Common myeloid progenitor, CD34-positive (primary cell): ENCODE data around the gene BCAS1.

ENCODE experiments used
- CTCF ChIA-PET: fragments of 350-600 bp; sonication (Branson Sonifier 250); formaldehyde crosslinking; loops from one replicate; lab custom pipeline; 2021; ENCODE audit warnings: antibody characterized with exemption; lab: Charles Lee
- POLR2A ChIA-PET: fragments of 350-600 bp; sonication (Branson Sonifier 250); formaldehyde crosslinking; loops from one replicate; lab custom pipeline; 2021; ENCODE audit warnings: antibody characterized with exemption; lab: Charles Lee
- DNase-seq, 3 donors: peaks; one replicate each; pipeline versions ENCODE4 v3.0.0 to v3.0.0-alpha.2; 2013
- H3K27ac ChIP-seq, 2 experiments: 1 replicate in 1 of 2; 2 replicates in 1 of 2; pipeline ENCODE4 v1.7.0; 2013; ENCODE audit warnings: inconsistent platforms in 2 of 2, low read length in 2 of 2, mild to moderate bottlenecking in 2 of 2, low read depth in 1 of 2, moderate library complexity in 1 of 2; ENCODE audit not compliant: severe bottlenecking in 2 of 2, insufficient read depth in 1 of 2, poor library complexity in 1 of 2
- H3K27me3 ChIP-seq, 5 experiments: replicated peaks in 2 of 5; 1 replicate in 3 of 5; 2 replicates in 2 of 5; pipeline versions ENCODE4 v1.6.1 to v1.7.0; 2013; ENCODE audit warnings: low read length in 4 of 5, mild to moderate bottlenecking in 2 of 5, moderate library complexity in 2 of 5, inconsistent platforms in 1 of 5; ENCODE audit not compliant: insufficient read depth in 5 of 5, control insufficient read depth in 4 of 5
- H3K36me3 ChIP-seq, 4 experiments: 1 replicate in 2 of 4; 2 replicates in 2 of 4; pipeline versions ENCODE4 v1.6.1 to v1.7.0; 2013; ENCODE audit warnings: low read length in 3 of 4, control low read depth in 1 of 4, mild to moderate bottlenecking in 1 of 4; ENCODE audit not compliant: control insufficient read depth in 4 of 4, insufficient read depth in 4 of 4
- H3K4me1 ChIP-seq, 4 experiments: 1 replicate in 3 of 4; 2 replicates in 1 of 4; pipeline versions ENCODE4 v1.6.1 to v1.7.1; 2013; ENCODE audit warnings: low read length in 3 of 4, mild to moderate bottlenecking in 3 of 4, control low read depth in 1 of 4, inconsistent platforms in 1 of 4, moderate library complexity in 1 of 4; ENCODE audit not compliant: control insufficient read depth in 4 of 4, insufficient read depth in 4 of 4; ENCODE audit errors: control extremely low read depth in 1 of 4
- H3K4me3 ChIP-seq, 7 experiments: 1 replicate in 4 of 7; 2 replicates in 3 of 7; pipeline versions ENCODE4 v1.5.1 to v1.7.0; 2013; ENCODE audit warnings: mild to moderate bottlenecking in 7 of 7, low read length in 6 of 7, moderate library complexity in 6 of 7, inconsistent platforms in 2 of 7, low read depth in 2 of 7, control low read depth in 1 of 7; ENCODE audit not compliant: insufficient read depth in 4 of 7, control insufficient read depth in 1 of 7; ENCODE audit errors: extremely low read depth in 1 of 7
- H3K9me3 ChIP-seq, 5 experiments: 1 replicate in 4 of 5; 2 replicates in 1 of 5; pipeline versions ENCODE4 v1.6.1 to v1.7.1; 2013; ENCODE audit warnings: low read length in 4 of 5, mild to moderate bottlenecking in 2 of 5, inconsistent platforms in 1 of 5, low read depth in 1 of 5, moderate library complexity in 1 of 5; ENCODE audit not compliant: control insufficient read depth in 4 of 5, insufficient read depth in 2 of 5; ENCODE audit errors: control extremely low read depth in 1 of 5
- WGBS: methylation state at CpG from one replicate; pipeline ENCODE4 v1.1.5; 2013; ENCODE audit not compliant: insufficient coverage; 5-methylcytosine and 5-hydroxymethylcytosine counted together

BCAS1 gene

DNA sequence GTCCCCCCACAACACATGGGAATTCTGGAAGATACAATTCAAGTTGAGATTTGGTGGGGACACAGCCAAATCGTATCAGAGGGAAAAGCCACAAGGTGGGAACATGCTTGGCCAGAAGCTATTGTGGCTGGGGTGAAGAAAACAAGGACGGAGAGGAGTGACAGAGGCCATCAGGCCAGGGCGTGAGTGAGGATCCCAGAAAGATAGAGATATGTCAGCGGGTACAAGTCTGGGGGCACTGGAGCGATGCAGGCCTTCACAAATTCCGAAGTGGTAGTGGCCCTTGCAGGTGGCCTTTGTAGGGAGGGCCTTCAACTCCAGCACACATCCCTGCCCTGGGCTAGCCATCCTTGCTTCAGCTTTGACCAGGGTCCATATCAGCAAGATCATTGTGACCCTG lies 159.1 kb downstream of the BCAS1 start:
- CTCF ChIA-PET, result interaction anchor here (0.5 to 2.2 kb wide), 8 partner anchors 7 to 216 kb away, joined by 3 to 8 read pairs (median 4); no protein-coding TSS in a partner anchor

DNA sequence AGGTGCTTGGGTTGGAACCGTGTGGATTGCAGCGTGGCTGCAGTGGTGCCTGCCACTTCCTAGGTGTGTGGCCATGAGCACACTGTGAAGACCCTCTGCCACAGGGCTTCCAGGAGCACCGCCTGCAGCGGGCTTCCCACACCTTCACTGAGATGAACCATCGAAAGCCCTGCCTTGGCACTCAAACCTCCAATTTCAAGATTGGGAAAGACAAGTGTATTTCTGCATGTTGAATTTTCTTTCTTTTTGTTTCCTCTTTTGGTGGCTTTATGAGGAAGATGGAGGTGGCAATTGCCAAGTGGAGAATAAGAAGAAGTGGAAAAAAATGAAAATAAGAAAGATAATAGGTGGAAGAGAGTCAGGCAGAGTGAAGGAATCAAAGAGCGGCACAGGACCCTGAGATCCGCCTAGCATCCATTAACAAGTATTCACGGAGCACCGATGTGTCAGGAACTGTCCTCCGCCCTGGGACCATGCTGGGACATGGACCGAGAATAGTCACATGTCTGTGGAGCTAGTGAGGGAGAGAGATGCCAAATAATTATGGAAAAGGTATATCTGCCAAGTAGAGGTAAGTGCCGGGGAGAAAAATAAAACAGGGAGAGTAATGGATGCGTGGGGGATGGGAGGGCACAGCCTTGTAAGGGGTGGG lies 159.9 kb downstream of the BCAS1 start:
- CTCF ChIA-PET, result interaction anchor here (0.5 to 1.9 kb wide), 2 partner anchors 11 to 215 kb away, joined by 3 to 8 read pairs; no protein-coding TSS in a partner anchor

More for the DNA sequence above, 159.1 kb downstream of the BCAS1 start:
- no peaks in the 10 kb centered on the region for H3K27me3 ChIP-seq
- H3K27ac ChIP-seq, result no peak overlapping the region
- no peak overlapping the region for H3K4me3 ChIP-seq
- H3K36me3 ChIP-seq, result no peaks in the 10 kb centered on the region
- POLR2A ChIA-PET, result interaction anchor here (0.7 kb wide), 1 partner anchor 312 kb away, joined by 4 read pairs; no protein-coding TSS in a partner anchor
- WGBS, result 74% methylated on average over 5 of the region's 6 CpGs
- H3K9me3 ChIP-seq, result no peaks in the 10 kb centered on the region
- DNase-seq, result no peak
- peaks cover 14 to 50% (median 22%) of the 10 kb centered on the region in 4 experiments for H3K4me1 ChIP-seq

DNA sequence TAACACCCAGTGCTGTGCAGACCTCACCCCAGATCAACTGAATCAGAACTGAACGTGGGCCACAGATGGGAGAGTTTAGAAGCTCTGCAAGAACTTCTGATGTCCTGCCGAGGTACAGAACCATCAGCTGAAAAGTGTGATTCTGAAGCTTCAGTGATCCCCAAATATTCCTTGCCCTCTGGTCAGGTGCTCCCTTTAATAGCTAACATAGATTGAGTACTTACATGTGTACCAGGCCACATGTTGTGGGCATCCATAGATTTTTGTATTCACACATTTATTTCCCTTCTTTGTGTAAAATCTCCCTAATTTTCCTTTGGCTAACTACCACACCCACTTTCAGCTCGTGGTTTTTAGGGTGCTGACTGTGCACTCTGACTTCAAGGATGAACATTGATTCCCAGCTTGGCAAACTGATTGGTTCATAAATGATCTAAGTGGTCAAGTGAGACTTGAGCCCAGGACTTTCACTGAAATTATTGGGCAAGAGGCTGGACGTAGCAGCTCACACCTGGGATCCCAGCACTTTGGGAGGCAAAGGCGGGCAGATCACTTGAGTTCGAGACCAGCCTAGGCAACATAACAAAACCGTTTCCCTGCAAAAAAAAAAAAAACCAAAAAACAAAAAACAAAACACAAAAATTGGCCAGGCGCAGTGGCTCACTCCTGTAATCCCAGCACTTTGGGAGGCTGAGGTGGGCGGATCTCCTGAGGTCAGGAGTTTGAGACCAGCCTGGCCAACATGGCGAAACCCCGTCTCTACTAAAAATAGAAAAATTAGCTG lies 162.2 kb downstream of the BCAS1 start:
- ChIA-PET POLR2A (no interaction called here), CTCF (interaction anchor here (0.6 to 3.6 kb wide), 5 partner anchors 27 to 297 kb away, joined by 3 to 11 read pairs (median 4); no protein-coding TSS in a partner anchor)
- WGBS, result 100% methylated on average over 5 of the region's 11 CpGs
- Histone ChIP-seq H3K27me3 (no peaks in the 10 kb centered on the region), H3K27ac (no peak overlapping the region), H3K4me3 (no peak overlapping the region), H3K9me3 (no peaks in the 10 kb centered on the region), H3K36me3 (no peaks in the 10 kb centered on the region), H3K4me1 (peaks cover 0 to 43% (median 13%) of the 10 kb centered on the region in 4 experiments)
- no peak for DNase-seq

More for the DNA sequence above, 159.9 kb downstream of the BCAS1 start:
- 100% methylated on average over 12 of the region's 13 CpGs for WGBS
- POLR2A ChIA-PET, result no interaction called here
- H3K27me3 ChIP-seq, result no peaks in the 10 kb centered on the region
- H3K4me3 ChIP-seq, result no peak overlapping the region
- no peak overlapping the region for H3K27ac ChIP-seq
- no peaks in the 10 kb centered on the region for H3K36me3 ChIP-seq
- DNase-seq, result no peak
- H3K9me3 ChIP-seq, result no peaks in the 10 kb centered on the region
- peaks cover 10 to 49% (median 19%) of the 10 kb centered on the region in 4 experiments for H3K4me1 ChIP-seq

DNA sequence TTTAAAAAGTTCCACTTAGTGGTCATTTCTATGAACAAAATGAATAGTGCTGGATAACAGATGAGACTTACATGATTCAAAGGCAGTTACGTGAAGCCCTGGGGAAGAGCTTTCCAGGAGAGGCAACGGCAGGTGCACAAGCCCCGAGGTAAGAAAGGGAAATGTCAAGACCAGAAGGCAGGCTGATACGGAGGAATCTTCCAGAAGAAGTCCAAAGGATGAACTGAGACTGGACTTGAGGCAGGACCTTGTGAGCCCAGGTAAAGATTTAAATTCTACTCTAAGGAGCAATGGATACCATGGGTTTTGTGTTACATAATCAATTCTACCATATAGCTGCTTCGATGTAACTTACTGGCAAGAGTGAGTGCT lies 164.6 kb downstream of the BCAS1 start:
- Histone ChIP-seq H3K36me3 (no peaks in the 10 kb centered on the region), H3K4me3 (no peak overlapping the region), H3K27me3 (no peaks in the 10 kb centered on the region), H3K27ac (peak overlapping the region in 1 of 2 experiments; percentile 11), H3K4me1 (peaks cover 0 to 57% (median 18%) of the 10 kb centered on the region in 4 experiments), H3K9me3 (no peaks in the 10 kb centered on the region)
- 98% methylated on average over 4 of the region's 5 CpGs for WGBS
- ChIA-PET CTCF (interaction anchor here (1.3 to 2.3 kb wide), 2 partner anchors 14 to 326 kb away, joined by 3 to 6 read pairs; no protein-coding TSS in a partner anchor), POLR2A (no interaction called here)
- DNase-seq, result no peak

DNA sequence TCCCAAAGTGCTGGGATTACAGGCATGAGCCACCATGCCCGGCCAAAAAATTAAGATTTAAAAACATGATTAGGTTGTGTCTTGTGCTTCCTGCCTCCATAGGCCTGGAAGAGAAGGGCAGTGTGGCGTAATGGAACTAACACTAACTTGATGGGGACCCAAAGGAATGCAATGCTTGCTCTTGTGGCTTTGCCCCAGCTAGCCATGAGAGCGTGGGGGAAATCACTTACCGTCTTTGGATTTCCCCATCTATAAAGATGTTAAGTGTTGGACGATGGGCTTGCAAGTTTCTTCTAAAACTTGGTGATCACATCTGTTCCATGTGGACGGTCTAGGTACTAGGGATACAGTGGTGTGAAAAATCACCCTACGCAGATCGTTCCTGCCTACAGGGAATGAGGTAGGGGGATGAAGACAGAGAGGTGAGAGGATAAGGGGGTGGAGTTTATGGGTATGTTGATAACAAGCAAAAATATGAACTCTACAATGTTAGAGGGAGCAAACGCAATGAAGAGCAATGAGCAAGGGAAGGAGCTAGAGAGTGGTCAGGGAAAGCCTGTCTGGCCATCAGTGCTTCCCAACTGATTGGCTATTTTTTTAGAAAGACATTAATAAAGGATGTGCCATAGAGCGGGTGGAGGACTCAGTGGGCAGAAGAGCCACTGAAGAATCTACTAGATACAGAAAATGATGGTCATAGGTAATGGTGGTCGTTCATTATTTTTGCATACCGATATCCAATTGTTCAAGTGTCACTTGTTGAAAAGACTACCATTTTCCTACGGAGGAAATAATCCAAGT lies 165.2 kb downstream of the BCAS1 start:
- DNase-seq, result no peak
- CTCF ChIA-PET, result interaction anchor here (1.3 to 2.3 kb wide), 2 partner anchors 13 to 326 kb away, joined by 3 to 6 read pairs; no protein-coding TSS in a partner anchor
- 99% methylated on average over 10 of the region's 13 CpGs for WGBS
- Histone ChIP-seq H3K36me3 (no peaks in the 10 kb centered on the region), H3K27ac (no peak overlapping the region), H3K4me1 (peaks cover 0 to 62% (median 19%) of the 10 kb centered on the region in 4 experiments), H3K9me3 (no peaks in the 10 kb centered on the region), H3K4me3 (no peak overlapping the region), H3K27me3 (no peaks in the 10 kb centered on the region)
- POLR2A ChIA-PET, result no interaction called here

DNA sequence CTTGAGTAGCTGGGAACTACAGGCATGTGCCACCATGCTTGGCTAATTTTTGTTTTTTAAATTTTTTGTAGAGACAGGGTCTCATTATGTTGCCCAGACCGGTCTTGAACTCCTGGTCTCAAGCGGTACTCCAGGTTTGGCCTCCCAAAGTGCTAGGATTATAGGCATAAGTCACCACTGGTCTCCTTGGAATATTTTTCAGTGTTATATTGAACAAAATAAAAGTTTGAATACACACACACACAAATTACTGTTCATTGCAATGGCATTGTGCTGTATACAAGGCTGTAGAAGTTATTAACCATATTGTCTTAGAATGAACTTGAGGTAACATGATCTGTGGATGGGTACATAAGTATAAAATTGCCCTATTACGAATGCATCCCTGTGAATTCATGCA lies 166.1 kb downstream of the BCAS1 start:
- H3K27ac ChIP-seq, result no peak overlapping the region
- CTCF ChIA-PET, result interaction anchor here (1.2 to 2.8 kb wide), 2 partner anchors 8 to 11 kb away, joined by 4 to 15 read pairs; no protein-coding TSS in a partner anchor
- no peaks in the 10 kb centered on the region for H3K27me3 ChIP-seq
- no peak overlapping the region for H3K4me3 ChIP-seq
- no peaks in the 10 kb centered on the region for H3K9me3 ChIP-seq
- WGBS, result 80% methylated on average over 1 of the region's 3 CpGs
- no peaks in the 10 kb centered on the region for H3K36me3 ChIP-seq
- POLR2A ChIA-PET, result no interaction called here
- peaks cover 7 to 67% (median 25%) of the 10 kb centered on the region in 4 experiments for H3K4me1 ChIP-seq
- DNase-seq, result no peak
